Heart left ventricle (tissue), 13 donors: ENCODE data around the gene TSPOAP1.

ENCODE experiments used
- POLR2A ChIP-seq, 2 donors: fragments of 450-650 bp; IDR thresholded peaks; one replicate each; pipeline ENCODE4 v1.6.1; 2017; ENCODE audit warnings: antibody characterized with exemption in 2 of 2, mild to moderate bottlenecking in 2 of 2, moderate library complexity in 2 of 2
- TF ChIP-seq, protein P1 (sequence below), 12 donors: fragments of 200-600 bp; sonication (generic) in 4 of 12; IDR thresholded peaks; one replicate each; pipeline versions ENCODE4 v1.5.0 to v1.8.0; 2018 to 2022; ENCODE audit warnings: antibody characterized with exemption in 12 of 12, mild to moderate bottlenecking in 5 of 12
- donor health status: ischemic (EF 13 %, LVEDD 7.1; RV severe dilation, severe dysfunction).
- donor health status: DM: no; HTN: yes; CAD: no.
- donor health status: DM: no; HTN: no; CAD: no.
- donor health status: ischemic (EF 25% LVEDD 6.9; RV normal size, moderate dysfunction).
- donor health status: ischemic (EF 25% LVEDD 5.7; RV mildly dilated, moderate dysfunction).
- donor health status: ischemic (EF 35%, LVEDD 5.7; RV mildly dilated, moderate dysfunction).
- donor health status: nonischemic (EF 11% LVEDD 7.7; RV severe dilation, severe dysfunction).
- donor health status: DM: yes; HTN: yes; CAD: no.
- donor health status: PGD.
- donor health status: ischemic (EF 29% LVEDD 5.4; RV normal size, mild dysfunction).
- donor health status: nonischemic (EF 23%, LVEDD 6.1; RV moderate dilation, normal function).

DNA sequence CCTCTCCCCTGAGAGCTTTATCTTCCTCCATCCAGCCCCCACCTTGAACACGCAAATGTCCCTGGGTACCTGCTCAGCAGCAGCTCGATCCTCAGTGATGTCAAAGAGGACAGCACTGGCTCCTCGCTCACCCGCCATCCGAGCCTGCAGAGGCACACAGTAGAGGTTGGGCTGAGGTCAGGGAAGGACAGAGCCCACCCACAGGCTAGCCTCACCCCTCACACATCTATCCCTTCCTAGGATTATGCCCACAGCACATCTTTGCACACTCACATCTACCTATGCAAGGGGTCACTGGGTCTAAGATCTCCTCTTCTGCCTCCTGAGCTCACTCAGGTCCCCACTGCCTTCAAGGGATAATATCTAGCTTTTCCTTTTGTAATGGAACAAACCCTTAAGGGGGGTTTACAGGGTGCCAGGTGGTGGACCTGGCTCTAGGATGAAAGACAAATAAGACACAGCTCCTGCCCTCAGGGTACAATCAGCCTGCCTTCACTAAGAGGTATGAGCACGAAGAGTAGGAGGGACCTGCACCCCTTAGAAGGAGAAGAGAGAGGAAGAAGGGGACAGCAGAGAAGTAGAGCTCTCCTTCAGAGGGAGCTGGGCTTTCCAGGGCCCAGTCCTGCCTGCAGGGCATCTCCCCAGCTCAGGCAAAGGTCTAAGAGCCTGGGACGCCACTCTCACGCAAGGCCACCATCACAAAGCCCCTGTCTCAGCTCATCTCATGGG, 35.0 kb upstream of the TSPOAP1 start:
- TF ChIP-seq POLR2A (IDR thresholded peaks at IDR 0.05), result no peak
- TF ChIP-seq, protein P1, sequence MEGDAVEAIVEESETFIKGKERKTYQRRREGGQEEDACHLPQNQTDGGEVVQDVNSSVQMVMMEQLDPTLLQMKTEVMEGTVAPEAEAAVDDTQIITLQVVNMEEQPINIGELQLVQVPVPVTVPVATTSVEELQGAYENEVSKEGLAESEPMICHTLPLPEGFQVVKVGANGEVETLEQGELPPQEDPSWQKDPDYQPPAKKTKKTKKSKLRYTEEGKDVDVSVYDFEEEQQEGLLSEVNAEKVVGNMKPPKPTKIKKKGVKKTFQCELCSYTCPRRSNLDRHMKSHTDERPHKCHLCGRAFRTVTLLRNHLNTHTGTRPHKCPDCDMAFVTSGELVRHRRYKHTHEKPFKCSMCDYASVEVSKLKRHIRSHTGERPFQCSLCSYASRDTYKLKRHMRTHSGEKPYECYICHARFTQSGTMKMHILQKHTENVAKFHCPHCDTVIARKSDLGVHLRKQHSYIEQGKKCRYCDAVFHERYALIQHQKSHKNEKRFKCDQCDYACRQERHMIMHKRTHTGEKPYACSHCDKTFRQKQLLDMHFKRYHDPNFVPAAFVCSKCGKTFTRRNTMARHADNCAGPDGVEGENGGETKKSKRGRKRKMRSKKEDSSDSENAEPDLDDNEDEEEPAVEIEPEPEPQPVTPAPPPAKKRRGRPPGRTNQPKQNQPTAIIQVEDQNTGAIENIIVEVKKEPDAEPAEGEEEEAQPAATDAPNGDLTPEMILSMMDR (IDR thresholded peaks at IDR 0.05), result no peak
